22Rv1 (cell line): ENCODE data around the gene LMNA.

Experiments
- H3K27ac ChIP-seq: fragments of 450-650 bp; 2 replicates; pipeline ENCODE4 v1.5.1; 2017
- CTCF ChIP-seq: fragments of 450-650 bp; IDR thresholded peaks from 2 replicates; pipeline ENCODE4 v1.5.1; 2017; ENCODE audit warnings: mild to moderate bottlenecking
- ZFX ChIP-seq: fragments of 450-650 bp; IDR thresholded peaks from 2 replicates; pipeline ENCODE4 v1.6.1; 2017; ENCODE audit warnings: antibody characterized with exemption, borderline replicate concordance

Gene LMNA

DNA sequence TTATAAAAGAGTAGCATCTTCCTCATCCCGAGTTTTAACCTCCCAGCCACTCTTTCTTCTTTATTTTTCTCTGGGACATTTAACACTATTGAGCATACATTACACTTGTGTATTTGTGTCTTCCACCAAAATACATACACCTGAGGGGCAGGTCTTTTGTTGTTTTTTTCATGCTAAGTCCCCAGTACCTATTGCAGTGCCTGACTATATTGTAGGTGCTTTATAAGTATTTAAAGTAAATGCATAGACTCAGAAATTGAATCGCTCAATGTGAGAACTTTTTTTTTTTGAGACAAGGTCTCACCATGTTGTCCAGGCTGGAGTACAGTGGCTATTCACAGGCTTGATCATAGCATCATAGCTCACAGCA, 31.1 kb downstream of the LMNA start:
- H3K27ac ChIP-seq: peak overlapping the region; percentile 46; the same call in 1 of the 2 replicates
- TF ChIP-seq ZFX (no peak), CTCF (no peak)

- TF ChIP-seq CTCF (peak; percentile 94), ZFX (no peak)
- H3K27ac ChIP-seq: peak overlapping the region; percentile 46
These were observed 31.7 kb downstream of the LMNA start for GRCh38 chr1:156146020-156146768.

GRCh38 chr1:156146769-156147405, 32.4 kb downstream of the LMNA start:
- TF ChIP-seq ZFX (no peak), CTCF (no peak)
- H3K27ac ChIP-seq: peak overlapping the region; percentile 46

- no peak overlapping the region for H3K27ac ChIP-seq
- no peak for TF ChIP-seq CTCF
- TF ChIP-seq ZFX: no peak
These were observed 33.7 kb downstream of the LMNA start for GRCh38 chr1:156148216-156148615.

DNA sequence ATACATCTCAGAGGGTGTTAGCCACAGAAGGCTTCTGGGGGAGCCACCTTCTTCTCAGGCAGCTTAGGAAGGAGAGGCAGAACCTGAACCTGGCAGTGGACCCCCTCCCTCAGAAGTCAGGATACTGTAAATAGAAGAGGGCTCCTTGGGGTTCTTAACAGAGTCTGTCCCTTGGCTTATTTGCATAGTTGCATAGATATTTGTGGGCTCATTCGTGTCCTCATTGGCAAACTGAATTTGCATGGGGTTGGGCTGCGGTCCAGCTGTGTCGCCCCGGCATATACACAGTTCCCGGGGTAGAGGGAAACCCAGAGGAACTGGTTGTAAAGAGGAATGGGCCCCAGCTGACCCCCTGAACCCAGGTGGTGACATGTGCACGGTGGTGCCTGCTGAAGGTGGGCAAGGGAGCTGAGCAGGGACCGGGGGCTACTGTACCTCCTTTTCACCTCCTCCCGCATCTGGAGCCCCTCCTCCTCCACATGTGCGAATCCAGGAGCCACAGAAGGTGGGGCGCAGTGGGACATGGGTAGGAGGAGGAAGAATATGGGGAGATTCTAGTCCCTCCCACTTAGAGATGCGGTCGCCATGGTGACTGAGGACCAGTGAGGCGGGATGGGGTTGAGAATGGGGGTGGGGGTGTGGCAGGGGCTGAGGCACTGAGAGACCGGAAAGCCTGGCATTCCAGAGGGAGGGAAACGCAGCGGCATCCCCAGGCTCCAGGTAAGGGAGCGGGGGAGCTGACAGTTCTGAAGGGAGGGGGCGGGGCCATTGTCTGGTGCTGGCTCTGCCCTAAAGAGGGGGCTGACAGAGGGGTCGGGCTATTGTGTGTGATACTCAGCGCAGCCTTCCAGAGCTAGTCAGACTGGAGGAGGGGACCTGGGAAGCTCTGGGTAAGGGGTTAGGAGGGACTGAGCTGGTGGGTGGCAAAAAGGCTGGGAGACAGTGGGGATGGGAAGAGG, 35.1 kb downstream of the LMNA start:
- no peak overlapping the region for H3K27ac ChIP-seq
- no peak for TF ChIP-seq CTCF
- TF ChIP-seq ZFX: no peak

GRCh38 chr1:156150333-156151011, 36.0 kb downstream of the LMNA start:
- TF ChIP-seq ZFX (no peak), CTCF (no peak)
- H3K27ac ChIP-seq: no peak overlapping the region
